MV-4-11 (cell line): ENCODE data around the gene ZNF25.
"Not testable (repeated sequence)": the region's sequence is repeated elsewhere in the genome, so short reads cannot be mapped to it uniquely, and the experiment has no call there.

Experiments
- DNase-seq: peaks from one replicate; lab custom pipeline; 2025; lab: John Stamatoyannopoulos, UW

Gene ZNF25

GRCh38 chr10:37947526-37947925, 28.9 kb downstream of the ZNF25 start:
- no peak for DNase-seq

- DNase-seq: no peak
Observed at GRCh38 chr10:37937864-37938263, 38.6 kb downstream of the ZNF25 start.

GRCh38 chr10:37934791-37935190, 41.7 kb downstream of the ZNF25 start:
- DNase-seq: no peak

- no peak for DNase-seq
Observed at GRCh38 chr10:37930423-37930822, 46.0 kb downstream of the ZNF25 start.

GRCh38 chr10:37908165-37908564, 68.3 kb downstream of the ZNF25 start:
- DNase-seq: not testable (repeated sequence)

- DNase-seq: no peak
Observed at GRCh38 chr10:37906382-37906781, 70.1 kb downstream of the ZNF25 start.
